Stimulated activated CD8-positive, alpha-beta memory T cell treated with anti-CD3 and anti-CD28 coated beads, Interleukin-2, amount 100 ng/mL, for 1 hour (primary cell): ENCODE measurements around the gene CDK5RAP2.
"Not testable (repeated sequence)": the region's sequence is repeated elsewhere in the genome, so short reads cannot be mapped to it uniquely, and the experiment has no call there.

ENCODE experiments used
- DNase-seq, 2 donors: peaks; one replicate each; pipeline ENCODE4 v3.0.0-alpha.2; 2020; ENCODE audit warnings: low read depth in 2 of 2

The CDK5RAP2 gene

DNA sequence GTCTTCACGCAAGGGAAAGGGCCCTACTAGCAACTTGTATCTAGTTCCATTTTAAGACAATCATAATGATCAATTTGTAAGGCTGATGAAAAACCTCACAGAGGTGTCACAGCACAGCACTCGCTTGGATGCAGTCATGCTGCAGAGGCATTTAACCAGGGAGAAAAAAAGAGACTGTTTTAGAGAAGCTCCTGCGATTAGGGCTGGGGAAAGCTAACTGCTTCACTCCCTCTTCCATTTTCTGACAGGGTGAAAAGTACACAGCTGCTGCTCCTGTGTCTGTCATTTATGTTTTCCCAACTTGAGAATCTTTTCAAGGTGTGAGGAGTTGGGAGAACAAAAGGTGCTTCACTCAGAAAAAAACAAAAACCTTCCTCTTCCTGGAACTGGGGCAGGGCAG, 106.4 kb downstream of the CDK5RAP2 start:
- no peak for DNase-seq

GRCh38 chr9:120465685-120466407, 114.1 kb downstream of the CDK5RAP2 start:
- DNase-seq: no peak

GRCh38 chr9:120464887-120465421, 115.0 kb downstream of the CDK5RAP2 start:
- no peak for DNase-seq

- DNase-seq: no peak
Measured at GRCh38 chr9:120464176-120464886, 115.6 kb downstream of the CDK5RAP2 start.

DNA sequence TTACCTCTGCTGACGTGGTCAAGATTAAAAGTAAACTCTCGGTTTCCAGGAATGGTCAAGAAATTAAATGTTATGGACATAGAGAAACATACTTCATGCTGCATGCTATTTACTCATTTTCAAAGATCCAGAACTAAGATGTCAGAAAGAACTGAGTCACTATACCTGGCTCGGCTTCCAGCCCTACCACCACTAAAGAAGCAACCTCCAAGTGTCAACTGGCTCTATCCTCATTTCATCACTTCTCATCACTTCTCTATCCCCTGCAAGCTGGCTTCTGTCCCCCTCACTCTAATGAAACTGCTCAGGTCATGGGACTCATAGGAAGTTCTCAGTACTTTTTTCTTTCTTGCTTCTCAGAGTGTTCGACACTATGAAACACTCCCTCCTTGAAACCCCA, 116.2 kb downstream of the CDK5RAP2 start:
- DNase-seq: no peak

DNA sequence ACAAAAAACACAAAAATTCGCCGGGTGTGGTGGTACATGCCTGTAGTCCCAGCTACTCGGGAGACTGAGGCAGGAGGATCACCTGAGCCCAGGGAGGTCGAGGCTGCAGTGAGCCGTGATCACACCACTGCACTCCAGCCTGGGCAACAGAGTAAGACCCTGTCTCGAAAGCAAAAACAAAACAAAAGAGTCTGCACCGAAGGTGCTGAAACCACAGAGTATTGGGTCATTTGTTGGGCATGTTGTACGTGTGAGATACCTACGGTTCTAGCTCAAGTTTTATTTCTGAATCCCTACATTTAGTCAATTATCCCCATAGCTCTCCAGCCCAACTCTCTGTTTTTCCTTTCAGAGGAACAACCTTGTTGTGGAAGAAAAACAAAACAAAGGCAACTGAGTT, 118.3 kb downstream of the CDK5RAP2 start:
- DNase-seq: not testable (repeated sequence)

- DNase-seq: no peak
Measured at GRCh38 chr9:120456218-120456617, 123.7 kb downstream of the CDK5RAP2 start.

DNA sequence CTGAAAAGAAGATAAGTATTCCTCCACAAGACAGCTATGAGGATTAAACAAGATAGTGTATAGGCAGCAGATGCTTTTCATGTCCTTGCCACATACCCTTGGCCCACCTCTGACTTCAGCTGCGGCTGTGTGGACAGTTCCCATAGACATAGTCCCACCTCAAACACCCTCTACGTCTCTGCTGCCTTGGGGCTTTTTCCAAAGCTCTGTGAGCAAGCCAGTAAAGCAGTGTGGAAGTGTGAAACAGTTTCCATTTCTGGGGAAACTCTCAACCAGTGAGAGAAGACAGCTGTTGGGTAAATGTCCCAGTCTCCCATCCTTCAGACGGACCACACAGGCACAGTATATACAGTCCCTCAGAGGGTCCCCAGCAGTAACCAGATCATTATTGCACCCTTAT, 125.5 kb downstream of the CDK5RAP2 start:
- DNase-seq: no peak

DNA sequence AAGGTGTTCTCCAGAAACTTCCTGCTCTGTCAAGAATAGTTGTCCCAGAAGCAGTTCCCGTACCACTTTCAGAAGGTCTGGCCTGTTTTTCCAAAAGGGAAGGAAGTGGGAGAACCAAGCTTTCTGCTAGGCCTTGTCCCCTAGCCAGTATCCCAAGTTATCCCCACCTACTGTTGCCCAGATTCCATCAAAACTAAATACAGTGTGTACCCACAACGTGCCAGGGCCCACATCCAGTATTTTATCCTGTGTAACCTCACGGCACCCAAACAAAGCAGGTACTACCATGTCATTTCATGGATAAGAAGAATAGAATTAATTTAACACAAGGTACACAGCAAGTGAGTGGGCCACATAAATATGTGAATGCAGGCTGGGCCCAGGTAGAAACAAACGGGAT, 126.2 kb downstream of the CDK5RAP2 start:
- DNase-seq: no peak

- no peak for DNase-seq
Measured at GRCh38 chr9:120452631-120453030, 127.3 kb downstream of the CDK5RAP2 start.

DNA sequence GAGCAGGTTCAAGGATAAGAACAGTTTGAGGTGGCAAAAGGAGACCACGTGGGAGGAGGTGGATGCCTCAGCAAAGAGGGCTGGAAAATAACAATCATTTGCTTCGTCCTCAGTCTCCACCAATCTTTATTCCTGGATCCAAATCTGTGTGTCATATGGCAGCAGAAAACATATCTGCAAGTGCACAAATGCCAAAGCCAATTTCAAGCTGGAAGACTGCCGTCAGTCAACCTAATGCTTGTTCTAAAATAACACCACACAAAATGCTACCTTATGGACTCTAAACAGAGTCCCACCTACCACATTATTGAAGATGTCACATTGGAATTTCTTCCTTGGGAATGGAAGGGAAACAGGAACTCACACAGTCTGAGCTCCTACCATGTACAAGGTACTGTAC, 129.1 kb downstream of the CDK5RAP2 start:
- DNase-seq: no peak

GRCh38 chr9:120449566-120449965, 130.4 kb downstream of the CDK5RAP2 start:
- DNase-seq: no peak

- no peak for DNase-seq
Measured at GRCh38 chr9:120447959-120448500, 131.9 kb downstream of the CDK5RAP2 start.

GRCh38 chr9:120446671-120447070, 133.3 kb downstream of the CDK5RAP2 start:
- DNase-seq: no peak

GRCh38 chr9:120443976-120444375, 136.0 kb downstream of the CDK5RAP2 start:
- no peak for DNase-seq

DNA sequence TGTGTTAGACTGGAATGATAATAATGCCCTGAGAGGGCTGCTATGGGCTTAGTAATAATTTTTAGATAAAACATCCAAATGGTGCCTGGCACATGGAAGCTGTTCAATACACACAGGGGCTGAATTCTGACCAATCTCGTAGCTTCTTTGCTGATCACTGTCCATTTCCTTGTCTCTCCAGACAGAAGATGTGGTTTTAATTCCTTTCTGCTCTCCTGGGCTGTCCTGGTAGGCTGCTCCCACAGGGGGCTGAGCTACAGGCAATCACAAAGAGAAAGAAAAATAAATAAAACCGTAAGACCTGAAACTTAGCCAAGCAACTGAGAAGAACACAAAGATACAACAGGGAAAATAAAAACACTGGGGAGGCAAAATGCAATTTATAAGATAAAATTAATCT, 136.5 kb downstream of the CDK5RAP2 start:
- no peak for DNase-seq

- DNase-seq: no peak
Measured at GRCh38 chr9:120442308-120442995, 137.5 kb downstream of the CDK5RAP2 start.

GRCh38 chr9:120441426-120442307, 138.3 kb downstream of the CDK5RAP2 start:
- no peak for DNase-seq

- DNase-seq: no peak
Measured at GRCh38 chr9:120440791-120441190, 139.2 kb downstream of the CDK5RAP2 start.

GRCh38 chr9:120439926-120440325, 140.0 kb downstream of the CDK5RAP2 start:
- DNase-seq: no peak

DNA sequence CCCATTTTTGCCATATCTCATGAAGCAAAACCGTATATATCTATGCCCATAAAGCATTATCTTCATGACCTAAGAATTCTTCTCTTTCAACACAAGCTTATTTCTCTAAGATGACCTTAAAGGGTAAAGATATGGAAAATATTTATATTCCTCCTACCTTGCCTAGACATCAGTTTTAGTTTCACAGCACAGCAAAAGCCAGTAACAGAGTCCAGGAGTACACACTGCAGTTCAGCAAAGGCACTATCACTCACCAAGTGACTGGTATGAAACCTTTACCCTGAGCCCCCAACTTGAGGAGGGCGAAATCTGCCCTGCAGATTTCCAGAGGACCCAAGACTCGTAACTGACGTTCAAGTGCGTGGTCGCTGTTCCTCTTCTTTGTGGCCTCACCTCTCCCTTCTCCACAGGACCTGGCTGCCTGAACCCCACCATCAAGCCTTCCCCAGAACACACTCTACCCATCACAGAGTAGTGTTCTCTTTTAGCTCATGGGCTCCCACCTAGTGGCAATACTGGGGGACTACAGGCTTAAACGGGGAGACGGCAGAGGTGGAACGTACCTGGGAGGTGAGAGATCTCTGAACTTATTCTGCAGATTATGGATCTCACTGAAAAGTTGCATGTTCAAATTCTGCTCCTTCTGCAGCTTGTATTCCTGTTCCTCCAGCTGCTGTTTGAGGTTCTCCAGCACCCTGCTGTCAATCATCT, 141.0 kb downstream of the CDK5RAP2 start:
- DNase-seq: no peak
